ENCODE results near the gene MIF. TPM values are rescaled to one million over a fixed set of nuclear protein-coding genes. Genes with fewer than 3 reads are reported as not detected.
"Not testable (repeated sequence)": the region's sequence is repeated elsewhere in the genome, so short reads cannot be mapped to it uniquely, and the experiment has no call there.

MIF gene
- total RNA-seq, 2 donors from 2014 or later, result 495 to 579 TPM

DNA sequence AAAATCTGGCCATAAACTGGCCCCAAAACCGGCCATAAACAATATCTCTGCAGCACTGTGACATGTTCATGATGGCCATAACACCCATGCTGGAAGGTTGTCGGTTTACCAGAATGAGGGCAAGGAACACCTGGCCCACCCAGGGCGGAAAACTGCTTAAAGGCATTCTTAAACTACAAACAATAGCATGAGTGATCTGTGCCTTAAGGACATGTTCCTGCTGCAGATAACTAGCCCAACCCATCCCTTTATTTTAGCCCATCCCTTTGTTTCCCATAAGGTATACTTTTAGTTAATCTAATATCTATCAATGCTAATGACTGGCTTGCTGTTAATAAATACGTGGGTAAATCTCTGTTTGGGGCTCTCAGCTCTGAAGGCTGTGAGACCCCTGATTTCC, 6.0 kb downstream of the MIF start:
- not testable (repeated sequence) for H3K36me3 Mint-ChIP-seq; H3K9me3 Mint-ChIP-seq; H3K4me3 Mint-ChIP-seq; DNase-seq (ENCODE audit: low spot score); H3K27ac Mint-ChIP-seq; ATAC-seq; H3K27me3 Mint-ChIP-seq
- H3K4me1 Mint-ChIP-seq (ENCODE audit: low read depth in 2 of 2), result peaks cover 0 to 19% of the 10 kb centered on the region in 2 donors

DNA sequence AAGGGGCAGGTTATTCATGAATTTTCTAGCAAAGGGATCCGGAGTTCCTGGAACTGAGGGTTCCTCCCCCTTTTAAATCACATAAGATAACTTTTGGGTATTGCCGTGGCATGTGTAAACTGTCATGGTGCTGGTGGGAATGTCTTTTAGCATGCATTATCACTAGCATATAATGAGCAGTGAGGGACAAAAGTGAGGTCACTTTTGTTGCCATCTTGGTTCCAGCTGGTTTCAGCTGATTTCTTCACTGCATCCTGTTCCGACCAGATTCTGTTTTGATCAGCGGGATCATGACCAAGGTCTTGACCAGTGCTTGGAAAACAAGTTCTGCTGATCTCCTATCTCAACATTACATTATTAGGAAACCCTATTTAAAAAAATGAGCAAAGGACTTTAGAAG, 7.4 kb downstream of the MIF start:
- DNase-seq (ENCODE audit: low spot score) (no peak), ATAC-seq (no peak)
- Mint-ChIP-seq H3K4me3 (no peak overlapping the region), H3K9me3 (peaks cover 5% of the 10 kb centered on the region), H3K36me3 (peaks cover 7% of the 10 kb centered on the region), H3K27me3 (peaks cover 0 to 6% of the 10 kb centered on the region in 2 donors), H3K4me1 (ENCODE audit: low read depth in 2 of 2) (peaks cover 0 to 16% of the 10 kb centered on the region in 2 donors), H3K27ac (no peak overlapping the region)

DNA sequence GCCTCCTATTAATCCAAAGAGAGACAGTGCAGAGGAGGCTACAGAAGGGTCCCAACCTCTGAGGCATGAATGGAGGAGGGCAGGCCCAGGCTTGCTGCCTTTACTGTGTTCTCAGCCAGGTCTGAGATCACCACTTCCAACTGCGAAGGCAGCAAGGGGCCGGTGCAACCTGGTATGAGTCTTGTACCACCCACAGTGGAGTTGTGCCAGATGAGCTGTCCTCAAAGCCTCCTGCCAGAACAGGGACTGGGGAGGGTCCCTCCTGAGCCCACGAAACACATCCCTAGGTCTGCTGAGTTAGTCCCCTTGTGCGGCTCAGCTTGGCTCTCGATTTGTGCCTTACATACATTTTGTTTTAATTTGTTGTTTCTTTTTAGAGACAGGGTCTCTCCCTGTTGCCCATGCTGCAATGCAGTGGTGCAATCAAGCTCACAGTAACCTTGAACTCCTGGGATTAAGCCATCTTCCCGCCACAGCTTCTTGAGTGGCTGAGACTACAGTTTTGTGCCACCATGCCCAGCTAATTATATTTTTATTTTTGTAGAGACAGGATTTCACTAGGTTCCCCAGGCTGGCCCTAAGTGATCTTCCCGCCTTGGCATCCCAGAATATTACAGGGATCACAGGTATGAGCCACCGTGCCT, 9.3 kb downstream of the MIF start:
- ATAC-seq, result no peak
- Mint-ChIP-seq H3K36me3 (peaks cover 7% of the 10 kb centered on the region), H3K4me1 (ENCODE audit: low read depth in 2 of 2) (peaks cover 0 to 12% of the 10 kb centered on the region in 2 donors), H3K9me3 (peaks cover 5% of the 10 kb centered on the region), H3K27ac (peak overlapping the region in 1 of 2 donors; percentile 1), H3K27me3 (peaks cover 0 to 6% of the 10 kb centered on the region in 2 donors), H3K4me3 (no peak overlapping the region)
- DNase-seq (ENCODE audit: low spot score), result no peak

DNA sequence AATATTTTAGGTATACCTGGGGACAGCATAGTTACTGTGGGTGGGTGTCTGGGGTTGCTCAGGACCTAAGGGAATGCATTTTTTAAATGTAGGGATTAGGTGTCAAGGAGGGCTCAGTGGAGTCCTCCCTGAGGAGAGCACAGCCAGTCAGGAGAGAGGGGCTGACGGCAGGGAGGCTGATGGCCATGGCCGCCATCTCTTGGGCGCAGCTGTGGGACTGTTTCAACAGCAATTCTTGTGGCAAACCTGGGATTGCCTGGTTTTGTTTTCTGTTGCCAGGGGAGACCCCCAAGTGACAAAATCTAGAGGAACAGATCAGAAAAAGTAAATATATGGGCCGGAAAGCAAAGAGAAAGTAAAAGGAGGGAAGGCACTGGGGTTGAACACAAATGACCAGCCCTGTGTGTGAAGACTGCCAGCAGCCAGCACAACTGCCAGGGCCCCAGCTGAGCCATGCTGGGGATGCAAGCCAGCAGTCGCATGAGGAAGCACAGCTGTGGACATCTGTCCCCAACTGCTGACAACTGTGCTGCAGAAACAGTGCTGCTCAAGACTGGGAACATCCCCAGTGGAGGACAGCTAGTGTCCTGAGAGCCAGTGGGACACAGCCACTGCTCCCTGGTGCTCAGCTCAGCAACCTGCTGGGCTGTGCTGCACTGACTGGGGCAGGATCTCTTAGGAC, 10.5 kb downstream of the MIF start:
- Mint-ChIP-seq H3K9me3 (peaks cover 5% of the 10 kb centered on the region), H3K27me3 (peaks cover 0 to 6% of the 10 kb centered on the region in 2 donors), H3K4me1 (ENCODE audit: low read depth in 2 of 2) (peaks cover 0 to 9% of the 10 kb centered on the region in 2 donors), H3K4me3 (no peak overlapping the region), H3K27ac (no peak overlapping the region), H3K36me3 (peaks cover under 1% of the 10 kb centered on the region)
- ATAC-seq, result no peak
- no peak for DNase-seq (ENCODE audit: low spot score)

DNA sequence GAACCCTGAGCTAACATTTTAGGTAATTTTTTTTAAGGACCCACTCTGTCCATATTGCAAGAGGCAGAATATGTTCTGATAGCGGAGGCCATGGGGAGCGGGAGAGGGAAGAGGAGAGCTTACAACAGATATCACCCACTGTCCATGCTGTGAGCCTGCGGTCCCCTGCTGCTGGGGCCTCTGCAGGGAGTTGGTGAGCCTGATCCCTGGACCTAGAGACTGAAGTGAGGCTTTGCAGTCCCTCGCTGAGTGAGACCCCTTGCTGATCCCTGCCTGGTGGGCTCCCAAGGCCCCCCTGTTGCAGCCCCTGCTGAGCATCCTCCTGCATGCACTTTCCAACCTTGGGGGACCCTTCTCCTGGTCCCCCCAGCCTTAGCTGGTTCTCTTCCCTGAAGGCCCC, 12.5 kb downstream of the MIF start:
- Mint-ChIP-seq H3K27me3 (peaks cover 0 to 6% of the 10 kb centered on the region in 2 donors), H3K4me3 (no peak overlapping the region), H3K36me3 (no peaks in the 10 kb centered on the region), H3K9me3 (no peaks in the 10 kb centered on the region), H3K27ac (no peak overlapping the region), H3K4me1 (ENCODE audit: low read depth in 2 of 2) (peaks cover 0 to 9% of the 10 kb centered on the region in 2 donors)
- DNase-seq (ENCODE audit: low spot score) (no peak), ATAC-seq (no peak)

DNA sequence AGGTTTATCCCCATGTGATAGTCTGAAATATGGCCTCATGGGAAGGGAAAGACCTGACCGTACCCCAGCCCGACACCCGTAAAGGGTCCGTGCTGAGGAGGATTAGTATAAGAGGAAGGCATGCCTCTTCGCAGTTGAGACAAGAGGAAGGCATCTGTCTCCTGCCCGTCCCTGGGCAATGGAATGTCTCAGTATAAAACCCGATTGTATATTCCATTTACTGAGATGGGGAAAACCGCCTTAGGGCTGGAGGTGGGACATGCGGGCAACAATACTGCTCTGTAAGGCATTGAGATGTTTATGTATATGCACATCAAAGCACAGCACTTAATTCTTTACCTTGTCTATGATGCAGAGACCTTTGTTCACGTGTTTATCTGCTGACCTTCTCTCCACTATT, 13.2 kb downstream of the MIF start:
- not testable (repeated sequence) for ATAC-seq

DNA sequence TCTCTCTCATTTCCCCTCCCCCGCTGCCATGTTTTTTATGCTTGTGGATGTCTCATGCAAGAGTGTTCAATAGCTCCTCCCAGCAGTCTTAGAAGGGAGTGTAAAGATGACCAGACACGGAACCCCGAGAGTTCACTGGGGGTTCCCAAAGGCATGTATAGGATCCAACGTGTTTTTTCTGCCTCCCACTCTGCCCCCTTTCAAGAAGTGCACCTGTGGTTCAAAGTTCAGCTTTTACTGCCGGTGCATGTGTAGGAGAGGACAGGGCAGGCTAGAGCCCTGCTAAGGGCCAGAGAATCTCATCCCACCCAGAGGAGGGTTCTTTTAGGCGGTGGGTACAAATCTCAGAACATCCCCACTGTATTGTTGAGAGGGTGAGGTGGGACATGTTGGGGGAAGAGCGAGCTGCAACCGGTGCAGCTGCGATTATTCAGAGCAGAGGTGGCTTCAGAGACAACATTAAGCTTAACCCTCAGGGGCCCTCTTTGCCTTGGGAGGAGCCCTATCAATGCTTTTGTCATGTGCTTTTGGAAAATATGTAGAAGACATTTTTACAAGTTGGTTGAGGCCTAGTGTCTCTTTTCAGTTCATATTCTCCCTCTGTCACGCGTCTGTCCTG, 14.5 kb downstream of the MIF start:
- Mint-ChIP-seq H3K9me3 (no peaks in the 10 kb centered on the region), H3K4me3 (no peak overlapping the region), H3K27ac (no peak overlapping the region), H3K4me1 (ENCODE audit: low read depth in 2 of 2) (peaks cover 9 to 24% of the 10 kb centered on the region in 2 donors), H3K27me3 (peaks cover 0 to 6% of the 10 kb centered on the region in 2 donors), H3K36me3 (no peaks in the 10 kb centered on the region)
- ATAC-seq, result no peak
- no peak for DNase-seq (ENCODE audit: low spot score)

More for the DNA sequence above, 13.2 kb downstream of the MIF start:
- H3K27me3 Mint-ChIP-seq; H3K4me3 Mint-ChIP-seq; H3K36me3 Mint-ChIP-seq; DNase-seq (ENCODE audit: low spot score); H3K27ac Mint-ChIP-seq; H3K9me3 Mint-ChIP-seq: not testable (repeated sequence)
- peaks cover 0 to 16% of the 10 kb centered on the region in 2 donors for H3K4me1 Mint-ChIP-seq (ENCODE audit: low read depth in 2 of 2)

DNA sequence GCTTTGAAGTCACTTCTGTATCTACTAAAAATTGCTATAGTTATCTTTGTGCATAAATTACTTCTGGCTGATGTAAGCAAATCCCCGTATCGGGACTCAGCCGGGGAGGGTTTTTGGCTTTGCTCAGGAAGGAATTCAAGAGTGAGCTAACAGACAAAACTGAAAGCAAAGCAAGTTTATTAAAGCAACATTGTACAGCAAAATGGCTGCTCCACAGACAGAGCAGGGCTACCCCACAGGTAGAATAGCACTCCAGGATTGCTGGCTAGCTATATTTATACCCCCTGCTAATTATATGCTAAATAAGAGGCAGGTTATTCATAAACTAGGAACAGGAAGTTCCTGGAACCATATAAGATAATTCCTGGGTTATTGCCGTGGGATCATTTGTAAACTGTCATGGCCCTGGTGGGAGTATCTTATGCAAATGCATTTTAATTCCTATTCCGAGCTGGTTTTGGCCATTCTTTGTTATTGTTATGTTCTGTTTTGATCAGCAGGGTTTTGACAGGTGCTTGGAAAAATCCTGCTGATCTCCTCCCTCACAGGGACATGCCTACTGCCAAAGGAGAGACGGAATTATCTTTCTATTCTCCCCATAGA, 15.2 kb downstream of the MIF start:
- DNase-seq (ENCODE audit: low spot score) (no peak), ATAC-seq (no peak)
- Mint-ChIP-seq H3K9me3 (no peaks in the 10 kb centered on the region), H3K27me3 (peaks cover 0 to 6% of the 10 kb centered on the region in 2 donors), H3K4me1 (ENCODE audit: low read depth in 2 of 2) (peaks cover 12 to 25% of the 10 kb centered on the region in 2 donors), H3K27ac (no peak overlapping the region), H3K36me3 (no peaks in the 10 kb centered on the region), H3K4me3 (no peak overlapping the region)

DNA sequence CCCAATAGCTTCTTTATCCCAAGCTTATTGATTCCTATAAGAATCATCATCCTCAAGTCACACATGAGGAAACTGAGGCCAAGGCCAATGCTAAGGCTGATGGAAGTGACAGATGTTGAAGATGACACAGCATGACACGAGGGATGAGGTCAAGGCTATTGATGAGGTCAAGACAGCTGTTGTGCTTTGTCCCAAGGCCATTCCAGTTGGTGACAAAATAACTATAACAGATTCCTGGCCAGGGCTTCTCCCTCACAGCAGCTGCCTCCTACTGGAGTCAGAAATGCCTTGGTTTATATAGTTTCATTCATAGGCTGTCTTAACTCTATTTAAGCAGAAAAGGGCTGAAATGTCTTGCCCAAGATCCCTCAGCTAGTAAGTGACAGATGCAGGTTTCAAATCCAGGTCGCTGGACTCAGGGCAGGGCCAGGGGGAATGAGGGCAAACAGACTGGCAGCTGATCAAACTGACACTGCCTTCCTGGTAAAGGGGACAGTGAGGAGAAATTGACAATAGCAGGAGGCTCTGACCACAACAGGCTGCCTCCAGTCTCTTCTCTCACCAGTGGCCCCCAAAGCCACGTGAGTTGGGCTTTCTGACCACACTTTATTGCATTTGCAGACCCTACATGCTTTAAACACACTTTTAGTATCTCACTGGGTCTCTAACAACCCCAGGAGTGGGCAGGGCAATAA, 16.5 kb downstream of the MIF start:
- ATAC-seq, result no peak
- no peak for DNase-seq (ENCODE audit: low spot score)
- Mint-ChIP-seq H3K4me1 (ENCODE audit: low read depth in 2 of 2) (peaks cover 17 to 25% of the 10 kb centered on the region in 2 donors), H3K27me3 (no peaks in the 10 kb centered on the region), H3K27ac (no peak overlapping the region), H3K36me3 (no peaks in the 10 kb centered on the region), H3K4me3 (no peak overlapping the region), H3K9me3 (no peaks in the 10 kb centered on the region)

DNA sequence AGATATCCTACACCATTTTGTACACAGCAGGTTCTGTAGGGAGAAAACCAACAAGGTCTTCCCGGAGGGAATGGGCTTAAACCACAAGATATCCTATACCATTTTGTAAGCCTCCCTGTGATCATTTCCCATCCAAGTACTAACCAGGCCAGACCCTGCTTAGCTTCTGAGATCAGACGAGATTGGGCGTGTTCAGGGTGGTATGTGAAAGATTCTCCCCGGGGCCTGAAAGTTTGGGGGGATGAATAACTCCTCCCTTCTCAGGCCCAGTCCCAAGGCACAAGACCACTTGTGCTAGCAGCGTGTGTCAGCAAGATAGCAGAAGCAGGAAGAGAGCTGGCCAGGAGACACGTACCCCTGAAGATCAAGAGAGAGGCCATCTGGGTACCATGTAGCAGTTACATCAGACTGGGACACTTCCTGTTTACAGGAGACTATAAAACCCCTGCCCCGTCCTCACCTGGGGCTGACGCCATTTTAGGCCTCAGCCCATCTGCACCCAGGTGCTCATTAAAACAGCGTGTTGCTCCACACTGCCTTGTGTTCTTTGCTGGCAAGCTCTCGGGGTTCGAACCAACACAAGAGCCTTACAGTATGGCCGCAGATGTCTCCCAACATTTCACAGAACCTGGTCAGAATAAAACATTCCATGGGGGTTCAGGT, 17.3 kb downstream of the MIF start:
- no peak for ATAC-seq
- Mint-ChIP-seq H3K4me3 (no peak overlapping the region), H3K4me1 (ENCODE audit: low read depth in 2 of 2) (peaks cover 17 to 25% of the 10 kb centered on the region in 2 donors), H3K27ac (peak overlapping the region in 1 of 2 donors; percentile 58), H3K27me3 (no peaks in the 10 kb centered on the region), H3K36me3 (no peaks in the 10 kb centered on the region), H3K9me3 (no peaks in the 10 kb centered on the region)
- DNase-seq (ENCODE audit: low spot score), result no peak

DNA sequence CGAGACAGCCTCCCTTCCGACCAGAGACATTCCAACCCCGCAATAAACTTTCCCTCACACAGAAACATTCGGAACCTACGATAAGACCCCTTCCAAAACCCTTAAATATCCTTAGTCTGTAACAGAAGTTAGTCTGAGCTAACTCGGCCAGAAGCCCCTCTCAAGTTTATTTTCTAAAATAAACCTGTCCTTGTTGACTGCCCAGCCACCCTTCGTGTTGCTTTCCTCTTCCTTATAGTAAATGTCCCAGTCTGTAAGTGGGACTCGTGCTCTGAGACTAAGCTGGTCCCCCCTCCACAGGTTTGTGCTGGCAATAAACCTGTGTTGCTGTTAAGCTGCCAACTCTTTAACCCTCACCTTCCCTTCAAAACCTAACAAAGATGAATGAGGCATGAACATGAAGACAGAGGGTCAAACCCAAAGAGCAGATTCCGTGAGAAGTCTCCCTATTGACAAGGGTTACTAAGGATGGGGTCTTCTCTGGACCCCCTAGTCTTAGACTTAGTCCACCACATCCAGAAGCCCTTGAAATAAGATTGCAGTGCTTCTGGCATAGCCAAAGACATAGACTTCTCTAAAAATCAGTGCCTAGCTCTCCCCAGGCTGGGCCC, 18.2 kb downstream of the MIF start:
- Mint-ChIP-seq H3K27ac (peak overlapping the region in 1 of 2 donors; percentile 58), H3K4me1 (ENCODE audit: low read depth in 2 of 2) (peaks cover 17 to 25% of the 10 kb centered on the region in 2 donors), H3K27me3 (no peaks in the 10 kb centered on the region), H3K36me3 (no peaks in the 10 kb centered on the region), H3K4me3 (peak overlapping the region; percentile 27), H3K9me3 (no peaks in the 10 kb centered on the region)
- DNase-seq (ENCODE audit: low spot score) (no peak), ATAC-seq (no peak)

DNA sequence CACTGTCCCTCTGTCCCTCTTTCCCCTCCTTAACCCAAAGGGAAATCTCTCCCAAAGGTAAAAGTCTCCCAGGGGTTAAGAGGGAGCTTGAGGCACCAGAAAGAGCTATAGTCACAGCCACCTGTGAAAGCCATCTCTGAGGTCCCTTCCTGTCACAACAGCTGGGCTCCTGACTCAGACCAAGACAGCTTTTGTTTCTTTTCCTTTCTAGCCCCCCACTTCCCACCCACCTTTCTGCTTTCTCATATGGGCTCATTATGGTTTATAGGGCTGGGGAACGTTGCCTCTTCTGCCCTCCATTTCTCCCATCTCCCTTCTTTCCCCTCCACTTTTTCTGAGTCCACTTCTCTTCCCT, 19.1 kb downstream of the MIF start:
- Mint-ChIP-seq H3K27me3 (no peaks in the 10 kb centered on the region), H3K9me3 (no peaks in the 10 kb centered on the region), H3K4me3 (peak overlapping the region; percentile 99), H3K4me1 (ENCODE audit: low read depth in 2 of 2) (peaks cover 17 to 25% of the 10 kb centered on the region in 2 donors), H3K36me3 (no peaks in the 10 kb centered on the region), H3K27ac (peak overlapping the region; percentile 93 to 98)
- DNase-seq (ENCODE audit: low spot score) (no peak), ATAC-seq (peak in 1 of 2 donors; percentile 11)
